HG03354 (cell line): ENCODE measurements around the gene SLC2A14.
"Not testable (repeated sequence)": the region's sequence is repeated elsewhere in the genome, so short reads cannot be mapped to it uniquely, and the experiment has no call there.

Source experiments
- ATAC-seq: cut with Tn5 transposase; IDR thresholded peaks from one replicate; pipeline ENCODE4 v1.9.1; 2021; ENCODE audit warnings: mild to moderate bottlenecking; ENCODE audit not compliant: unreplicated experiment, poor library complexity, severe bottlenecking

SLC2A14 gene

GRCh38 chr12:7839226-7839625, 33.5 kb downstream of the SLC2A14 start:
- not testable (repeated sequence) for ATAC-seq

- ATAC-seq = no peak
Observed at GRCh38 chr12:7837366-7837765, 35.3 kb downstream of the SLC2A14 start.

- ATAC-seq = no peak
Observed at GRCh38 chr12:7835766-7836165, 36.9 kb downstream of the SLC2A14 start.

GRCh38 chr12:7835116-7835515, 37.6 kb downstream of the SLC2A14 start:
- no peak for ATAC-seq

- ATAC-seq = no peak
Observed at GRCh38 chr12:7834701-7835100, 38.0 kb downstream of the SLC2A14 start.

- no peak for ATAC-seq
Observed at GRCh38 chr12:7833831-7834230, 38.9 kb downstream of the SLC2A14 start.

- not testable (repeated sequence) for ATAC-seq
Observed at GRCh38 chr12:7833201-7833600, 39.5 kb downstream of the SLC2A14 start.

GRCh38 chr12:7832059-7832696, 40.5 kb downstream of the SLC2A14 start:
- peak; percentile 62 for ATAC-seq

GRCh38 chr12:7829737-7830136, 43.0 kb downstream of the SLC2A14 start:
- not testable (repeated sequence) for ATAC-seq

- ATAC-seq = not testable (repeated sequence)
Observed at GRCh38 chr12:7825754-7826153, 47.0 kb downstream of the SLC2A14 start.

GRCh38 chr12:7806863-7807487, 65.7 kb downstream of the SLC2A14 start:
- ATAC-seq = no peak

- not testable (repeated sequence) for ATAC-seq
Observed at GRCh38 chr12:7806319-7806718, 66.4 kb downstream of the SLC2A14 start.

- no peak for ATAC-seq
Observed at GRCh38 chr12:7801460-7801859, 71.3 kb downstream of the SLC2A14 start.

GRCh38 chr12:7798750-7799308, 73.9 kb downstream of the SLC2A14 start:
- ATAC-seq = not testable (repeated sequence)

GRCh38 chr12:7797698-7798398, 74.9 kb downstream of the SLC2A14 start:
- ATAC-seq = no peak

GRCh38 chr12:7797269-7797668, 75.4 kb downstream of the SLC2A14 start:
- not testable (repeated sequence) for ATAC-seq

- no peak for ATAC-seq
Observed at GRCh38 chr12:7793211-7793610, 79.5 kb downstream of the SLC2A14 start.

GRCh38 chr12:7788884-7789528, 83.7 kb downstream of the SLC2A14 start, which contains the start of gene NANOG:
NANOG (plus strand) TSS chr12:7789402; CDS start chr12:7789615, 213 bp downstream.
- not testable (repeated sequence) for ATAC-seq

- ATAC-seq = no peak
Observed at GRCh38 chr12:7788294-7788660, 84.4 kb downstream of the SLC2A14 start.
